GM12874 (cell line): ENCODE results near the gene ITGA5.

Experiments used
- CTCF ChIP-seq: IDR thresholded peaks from 2 replicates; pipeline ENCODE4 v1.5.1; 2011; ENCODE audit warnings: low read depth, mild to moderate bottlenecking, control low read depth, low read length, moderate library complexity; ENCODE audit not compliant: insufficient read depth

Gene ITGA5

GRCh38 chr12:54384591-54385041 is 34.5 kb downstream of the ITGA5 start, which contains the start of gene ZNF385A:
TSS of gene ZNF385A (minus strand) at chr12:54384733. CDS start at chr12:54384514, 219 bp downstream.
- no peak for TF ChIP-seq CTCF

- no peak for TF ChIP-seq CTCF
These were observed 35.9 kb downstream of the ITGA5 start for GRCh38 chr12:54383041-54383609.

- no peak for TF ChIP-seq CTCF
These were observed 37.9 kb downstream of the ITGA5 start for GRCh38 chr12:54381136-54381535.

GRCh38 chr12:54379398-54380201 is 39.5 kb downstream of the ITGA5 start:
- peak; percentile 100 for TF ChIP-seq CTCF

GRCh38 chr12:54378796-54379397 is 40.2 kb downstream of the ITGA5 start:
- no peak for TF ChIP-seq CTCF

DNA sequence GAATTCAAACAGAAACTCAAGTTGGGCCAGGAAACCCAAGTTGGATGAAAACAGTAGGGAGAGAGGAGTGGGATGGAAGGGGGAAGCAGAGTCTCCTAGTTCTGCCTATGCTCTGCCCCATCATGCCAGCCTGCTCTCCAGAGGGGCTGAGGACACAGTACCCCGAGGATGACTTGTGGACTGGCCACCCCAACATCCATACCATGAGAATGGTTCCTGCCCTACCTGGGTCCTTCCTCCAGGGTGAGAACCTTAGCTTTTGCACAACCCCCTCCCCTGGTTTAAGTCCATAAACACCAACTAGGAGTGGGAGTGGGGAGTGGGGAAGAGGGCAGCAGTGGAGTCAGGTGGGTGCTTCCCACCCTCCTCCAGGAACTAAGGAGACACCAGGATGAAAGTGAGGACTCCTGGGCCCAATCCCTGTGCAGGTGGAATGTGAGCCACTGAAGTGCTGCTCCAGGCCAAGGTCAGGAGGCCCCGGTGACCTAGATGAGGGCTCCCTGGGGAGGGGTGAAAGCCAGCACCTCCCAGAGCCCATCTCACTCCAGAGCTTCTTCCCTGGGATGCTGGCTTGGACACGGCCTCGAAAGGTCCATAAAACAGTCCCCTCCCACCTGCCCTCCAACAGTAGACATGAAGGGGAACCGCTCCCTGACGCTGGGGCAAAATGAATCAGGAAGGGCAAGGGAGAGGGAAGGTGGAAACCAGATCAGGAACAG is 41.1 kb downstream of the ITGA5 start:
- no peak for TF ChIP-seq CTCF

- no peak for TF ChIP-seq CTCF
These were observed 42.1 kb downstream of the ITGA5 start for GRCh38 chr12:54377007-54377406.
